ENCODE results near the gene DHDH. TPM values are rescaled to one million over a fixed set of nuclear protein-coding genes. Genes with fewer than 3 reads are reported as not detected.
"Not testable (repeated sequence)": the region's sequence is repeated elsewhere in the genome, so short reads cannot be mapped to it uniquely, and the experiment has no call there.

Gene DHDH
- polyA plus RNA-seq (ENCODE audit: insufficient read length): 0.54 TPM

DNA sequence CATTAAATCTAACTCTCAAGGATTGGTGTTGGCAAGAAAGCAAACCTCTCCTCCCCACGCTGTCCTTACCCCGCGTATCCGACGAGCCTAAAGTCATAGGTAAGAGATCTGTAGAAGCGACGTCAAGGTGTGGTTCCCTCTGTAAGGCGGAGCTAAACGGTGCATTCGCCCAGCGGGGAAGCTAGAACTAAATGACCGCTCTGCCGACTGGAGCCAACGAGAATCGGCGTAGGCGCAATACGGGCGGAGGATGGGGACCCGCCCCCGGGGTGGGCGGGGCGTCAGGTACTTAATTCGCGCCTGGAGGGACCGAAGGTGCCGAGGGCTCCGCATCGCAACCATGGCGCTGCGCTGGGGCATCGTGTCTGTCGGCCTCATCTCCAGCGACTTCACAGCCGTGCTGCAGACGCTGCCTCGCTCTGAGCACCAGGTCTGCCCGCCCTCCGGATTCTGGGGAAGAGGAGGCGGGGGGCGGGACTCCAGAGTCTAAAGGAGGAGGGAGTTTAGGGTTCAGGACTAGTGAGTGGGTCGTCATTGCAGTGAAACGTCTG is at the start of gene DHDH:
Gene DHDH, plus strand, starts transcription at position 318 of the 551 bp plus-strand sequence. Its CDS starts 23 bp downstream, at position 341.
- no peak for DNase-seq (ENCODE audit: low read depth)

DNA sequence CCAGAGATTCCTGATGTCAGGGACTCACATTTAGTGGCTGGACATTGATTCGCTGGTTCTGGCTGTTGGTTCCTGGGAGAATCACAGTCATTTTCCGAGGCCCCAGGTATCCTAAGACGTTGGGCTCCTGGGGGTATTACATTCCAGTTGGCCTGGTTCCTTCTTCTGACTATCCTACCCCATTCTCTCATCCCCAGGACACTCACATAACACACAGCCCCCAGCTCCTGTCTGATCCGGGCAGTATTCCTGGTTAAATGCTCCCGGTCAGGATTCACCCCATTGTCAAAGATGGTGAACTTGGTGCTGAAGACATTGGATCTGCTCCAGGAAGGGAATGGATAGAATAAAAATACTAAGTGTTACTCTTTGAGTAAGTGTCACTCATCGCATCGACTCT is 49.8 kb upstream of the DHDH start:
- DNase-seq (ENCODE audit: low read depth): no peak

DNA sequence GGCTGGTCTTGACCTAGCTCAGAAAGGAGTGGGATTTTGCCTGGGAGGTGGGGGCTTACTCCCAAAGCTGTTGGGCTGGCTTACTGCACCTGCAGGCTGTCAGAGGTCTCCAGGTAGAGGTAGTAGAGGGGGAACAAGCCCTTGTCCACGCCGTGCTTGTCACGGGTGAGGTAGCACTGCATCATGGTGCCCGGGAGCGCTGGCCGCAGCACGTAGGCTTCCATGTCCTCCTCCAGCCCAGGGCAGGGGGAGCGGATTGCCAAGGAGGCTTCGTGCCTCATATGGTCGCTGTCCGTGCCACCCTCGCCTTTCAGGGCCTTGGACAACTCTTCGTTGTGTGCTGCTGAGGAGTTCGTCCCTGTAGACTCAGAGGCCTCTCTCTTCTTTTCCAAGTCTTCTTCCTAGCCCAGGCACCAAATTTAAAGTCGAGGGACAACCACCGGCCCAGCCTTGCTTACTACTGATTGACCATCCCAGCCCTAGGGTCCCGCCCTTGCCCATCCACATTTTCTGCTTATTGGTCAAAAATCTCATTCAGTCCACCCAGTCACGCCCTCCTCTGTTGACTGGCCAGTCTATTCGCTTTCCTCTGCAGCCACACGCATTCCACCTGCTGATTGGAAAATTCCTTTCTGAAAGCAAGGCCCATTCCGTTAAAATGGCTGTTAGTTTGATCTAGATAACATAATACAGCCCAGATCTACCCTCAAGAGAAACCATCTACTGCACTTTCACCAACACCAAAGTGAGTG is 45.5 kb upstream of the DHDH start:
- no peak for DNase-seq (ENCODE audit: low read depth)

DNA sequence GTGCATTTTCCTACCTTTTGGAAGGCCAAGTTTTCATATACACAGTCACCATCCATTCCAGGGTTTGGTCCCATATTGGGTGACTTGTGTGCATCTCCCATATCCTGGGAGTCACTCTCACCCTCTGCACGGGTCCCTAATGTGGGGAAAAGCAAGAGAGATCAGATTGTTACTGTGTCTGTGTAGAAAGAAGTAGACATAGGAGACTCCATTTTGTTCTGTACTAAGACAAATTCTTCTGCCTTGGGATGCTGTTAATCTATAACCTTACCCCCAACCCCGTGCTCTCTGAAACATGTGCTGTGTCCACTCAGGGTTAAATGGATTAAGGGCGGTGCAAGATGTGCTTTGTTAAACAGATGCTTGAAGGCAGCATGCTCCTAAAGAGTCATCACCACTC is 44.0 kb upstream of the DHDH start:
- DNase-seq (ENCODE audit: low read depth): not testable (repeated sequence)

DNA sequence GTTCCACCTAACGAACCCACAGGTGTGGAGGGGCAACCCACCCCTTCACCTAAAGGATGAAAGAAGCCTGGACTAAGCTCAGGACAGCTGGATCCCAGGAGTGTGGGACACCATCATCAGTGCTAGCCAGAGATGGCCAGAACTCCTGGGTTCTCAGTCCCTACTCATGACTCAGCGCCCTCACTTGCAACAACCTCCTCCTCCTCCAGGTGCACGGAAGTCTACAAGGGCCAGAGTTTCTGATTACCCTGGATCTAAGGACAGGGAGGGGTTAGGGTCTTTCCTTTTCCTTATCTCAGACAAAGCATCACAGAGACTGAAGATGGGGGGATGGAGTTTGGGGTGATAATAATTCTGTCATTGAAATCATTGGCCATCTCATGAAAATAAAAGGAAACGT is 42.9 kb upstream of the DHDH start:
- no peak for DNase-seq (ENCODE audit: low read depth)

DNA sequence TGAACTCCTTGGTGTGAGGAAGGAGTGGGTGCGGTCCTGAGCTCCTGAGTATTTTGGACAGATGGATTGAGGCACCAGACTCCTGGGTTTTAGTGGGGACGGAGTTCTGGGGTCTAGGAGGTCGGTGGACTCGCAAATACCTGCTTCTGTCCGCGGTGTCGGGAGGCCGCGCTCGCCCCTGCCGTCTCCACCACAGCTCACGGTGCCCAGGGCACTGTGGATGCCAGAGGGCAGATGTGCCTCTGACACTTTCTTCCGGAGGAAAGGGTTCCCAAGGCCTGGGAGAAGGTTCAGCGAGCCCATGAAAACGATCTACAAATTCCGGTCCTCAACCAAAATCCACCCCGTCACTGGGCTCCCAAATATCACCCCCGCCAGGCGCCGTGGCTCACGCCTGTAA is 38.3 kb upstream of the DHDH start:
- no peak for DNase-seq (ENCODE audit: low read depth)

DNA sequence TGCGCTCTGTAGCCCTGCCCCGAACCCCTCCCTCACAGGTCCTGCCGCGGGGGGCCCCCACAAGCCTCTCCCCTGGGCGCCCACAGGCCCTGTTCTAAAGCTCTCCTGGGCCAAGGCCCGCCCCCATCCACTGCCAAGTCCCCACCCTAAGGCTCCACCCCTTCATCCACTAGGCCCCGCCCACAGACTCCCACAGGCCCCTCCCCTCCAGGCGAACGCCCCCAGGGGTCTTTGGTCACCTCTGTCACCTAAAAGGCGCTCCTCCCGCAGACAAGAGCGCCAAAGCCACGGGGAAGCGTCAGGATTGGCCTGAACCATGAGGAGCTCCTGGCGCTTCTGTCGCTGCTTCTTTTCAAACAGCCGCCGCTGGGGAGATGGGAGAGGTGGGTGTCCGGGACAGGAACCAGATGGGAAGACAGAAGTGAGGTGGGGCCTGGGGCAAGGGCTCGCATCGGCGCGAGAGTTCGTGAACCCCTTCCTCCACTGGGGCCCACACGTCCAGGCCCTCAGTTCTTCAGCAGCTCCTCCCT is 37.2 kb upstream of the DHDH start:
- no peak for DNase-seq (ENCODE audit: low read depth)

DNA sequence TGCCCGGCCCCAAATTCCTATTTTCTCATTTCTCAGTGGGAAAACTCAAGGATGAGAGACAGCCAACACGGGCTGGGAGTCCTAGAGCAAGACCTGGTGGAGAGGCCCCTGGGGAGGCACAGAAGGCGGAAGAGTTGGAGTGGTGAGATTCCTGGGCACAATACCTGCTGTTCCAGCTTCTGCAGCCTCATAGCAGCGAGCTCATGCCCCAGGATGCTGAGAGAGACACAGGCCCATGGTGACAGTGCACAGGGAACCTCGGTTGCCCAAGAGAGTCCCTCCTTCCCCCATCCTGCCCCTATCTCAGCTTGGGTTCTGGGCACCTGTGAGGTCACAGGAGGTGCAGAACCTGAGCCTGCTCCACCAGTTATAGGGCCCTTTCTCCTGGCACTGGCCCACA is 36.3 kb upstream of the DHDH start:
- DNase-seq (ENCODE audit: low read depth): no peak

DNA sequence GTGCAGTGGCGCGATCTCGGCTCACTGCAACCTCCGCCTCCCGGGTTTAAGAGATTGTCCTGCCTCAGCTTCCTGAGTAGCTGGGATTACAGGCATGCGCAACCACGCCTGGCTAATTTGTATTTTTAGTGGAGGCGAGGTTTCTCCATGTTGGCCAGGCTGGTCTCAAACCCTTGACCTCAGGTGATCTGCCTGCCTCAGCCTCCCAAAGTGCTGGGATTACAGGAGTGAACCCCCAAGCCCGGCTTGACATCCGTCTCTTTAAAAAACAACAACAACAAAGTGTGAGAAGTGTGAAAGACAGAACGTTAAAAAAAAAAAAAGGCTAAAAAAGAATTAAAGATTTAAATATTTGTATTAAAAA is 34.1 kb upstream of the DHDH start:
- DNase-seq (ENCODE audit: low read depth): not testable (repeated sequence)

DNA sequence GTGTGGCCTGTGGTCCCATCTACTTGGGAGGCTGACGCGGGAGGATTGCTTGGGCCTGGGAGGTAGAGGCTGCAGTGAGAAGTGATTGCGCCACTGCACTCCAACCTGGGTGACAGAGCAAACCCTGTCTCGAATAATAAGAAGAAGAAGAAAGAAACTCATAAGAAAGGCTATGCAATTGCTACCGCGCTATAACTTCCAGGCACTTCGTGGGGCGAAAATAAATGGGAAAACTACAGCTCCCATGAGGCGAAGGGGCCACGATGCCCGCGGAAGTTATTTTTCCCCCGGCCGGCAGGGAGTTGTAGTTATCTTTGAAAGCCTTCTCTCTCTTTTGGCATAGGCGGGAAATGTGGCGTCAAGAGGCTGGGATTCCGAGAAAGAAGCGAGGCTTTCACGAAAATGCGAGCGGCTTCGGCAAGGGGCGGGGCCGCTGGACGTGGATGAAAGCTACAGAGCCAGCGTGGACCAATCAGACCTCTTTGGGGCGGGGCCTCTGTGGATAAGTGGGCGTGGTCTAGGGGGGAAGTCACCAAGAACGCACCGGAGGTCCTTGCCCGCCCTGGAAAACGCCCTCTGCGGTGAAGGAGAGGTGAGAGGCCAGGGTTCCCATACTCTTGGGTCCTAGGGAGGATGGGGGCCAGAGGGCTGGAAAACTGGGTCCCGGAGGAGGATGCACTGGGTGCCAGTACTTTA is 33.6 kb upstream of the DHDH start, which contains the start of gene NUCB1:
Gene NUCB1, plus strand, starts transcription at position 532 of the 696 bp plus-strand sequence. CDS start 485 bp downstream, outside the sequence.
- DNase-seq (ENCODE audit: low read depth): peak; percentile 97

DNA sequence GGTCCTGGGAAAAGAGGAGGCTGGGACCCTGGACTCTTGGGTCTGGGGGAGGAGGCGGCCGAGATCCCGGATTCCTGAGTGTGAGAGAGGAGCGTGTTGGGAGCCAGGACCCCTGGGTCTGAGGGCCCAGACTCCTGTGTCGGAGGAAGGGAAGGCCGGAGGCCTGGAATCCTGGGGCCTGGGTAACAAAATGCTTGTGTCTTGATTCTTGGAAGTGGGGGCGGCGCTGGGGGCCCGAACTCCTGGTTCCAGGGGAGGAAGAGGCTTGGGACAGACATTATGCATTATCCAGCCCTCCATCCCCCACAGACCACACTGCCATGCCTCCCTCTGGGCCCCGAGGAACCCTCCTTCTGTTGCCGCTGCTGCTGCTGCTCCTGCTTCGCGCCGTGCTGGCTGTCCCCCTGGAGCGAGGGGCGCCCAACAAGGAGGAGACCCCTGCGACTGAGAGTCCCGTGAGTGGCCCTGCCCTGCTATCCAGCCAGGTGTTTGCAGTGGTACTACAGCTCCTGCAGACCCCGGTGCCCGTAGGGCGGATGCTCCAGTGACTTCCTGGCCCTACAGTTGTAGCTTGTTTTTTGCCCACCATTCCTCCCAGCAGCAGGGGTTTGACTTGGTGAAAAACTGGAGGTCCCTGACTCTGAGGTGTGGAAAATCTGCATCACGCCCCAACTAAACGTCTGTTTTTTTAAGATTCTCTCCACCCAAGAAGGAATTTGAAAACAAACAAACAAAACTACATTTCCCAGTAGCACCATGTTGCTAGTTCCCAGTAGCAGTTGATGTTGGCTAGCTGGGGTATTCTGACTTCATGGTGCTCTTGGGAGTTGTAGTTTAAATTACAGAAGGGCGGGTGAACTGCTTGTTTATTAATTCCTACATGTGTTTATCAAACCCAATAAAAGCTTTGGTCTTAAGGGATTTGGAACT is 32.8 kb upstream of the DHDH start:
- DNase-seq (ENCODE audit: low read depth): peak; percentile 16

DNA sequence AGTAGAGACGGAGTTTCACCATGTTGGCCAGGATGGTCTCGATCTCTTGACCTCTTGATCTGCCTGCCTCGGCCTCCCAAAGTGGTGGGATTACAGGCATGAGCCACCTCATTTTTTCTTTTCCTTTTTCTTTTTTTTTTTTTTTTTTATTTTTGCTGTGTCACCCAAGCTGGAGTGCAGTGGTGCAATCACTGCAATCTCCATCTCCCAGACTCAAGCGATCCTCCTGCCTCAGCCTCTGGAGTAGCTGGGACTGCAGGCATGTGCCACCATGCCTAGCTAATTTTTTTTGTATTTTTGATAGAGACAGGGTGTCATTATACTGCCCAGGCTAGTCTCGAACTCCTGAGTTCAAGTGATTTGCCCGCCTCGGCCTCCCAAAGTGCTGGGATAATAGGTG is 31.2 kb upstream of the DHDH start:
- not testable (repeated sequence) for DNase-seq (ENCODE audit: low read depth)

DNA sequence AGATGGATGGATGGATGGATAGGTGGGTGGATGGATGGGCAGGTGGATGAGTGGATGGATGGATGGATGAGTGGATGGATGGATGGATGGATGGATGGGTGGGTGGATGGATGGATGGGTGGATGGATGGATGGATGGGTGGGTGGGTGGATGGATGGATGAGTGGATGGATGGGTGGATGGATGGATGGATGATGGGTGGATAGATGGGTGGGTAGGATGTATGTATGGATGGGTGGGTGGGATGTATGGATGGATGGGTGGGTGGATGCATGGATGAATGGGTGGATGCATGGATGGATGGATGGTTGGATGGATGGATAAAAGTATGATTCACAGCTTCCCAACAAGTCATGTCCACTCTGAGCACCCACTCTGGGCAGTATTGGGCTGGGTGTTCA is 29.7 kb upstream of the DHDH start:
- not testable (repeated sequence) for DNase-seq (ENCODE audit: low read depth)

DNA sequence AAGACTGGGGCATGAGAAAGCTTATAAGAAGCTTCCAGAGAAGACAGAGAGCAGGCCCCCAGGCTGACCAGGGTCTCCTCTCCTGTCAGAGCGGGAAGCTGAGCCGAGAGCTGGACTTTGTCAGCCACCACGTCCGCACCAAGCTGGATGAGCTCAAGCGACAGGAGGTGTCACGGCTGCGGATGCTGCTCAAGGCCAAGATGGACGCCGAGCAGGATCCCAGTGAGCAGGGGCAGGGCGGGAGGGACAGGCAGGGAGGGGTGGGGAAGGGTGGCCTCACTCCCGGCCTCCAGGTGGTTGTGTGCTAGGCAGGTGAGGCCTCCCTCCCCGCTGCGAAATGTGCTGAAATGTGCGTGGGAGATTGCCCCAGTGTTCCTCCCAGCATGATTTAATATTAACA is 27.8 kb upstream of the DHDH start:
- DNase-seq (ENCODE audit: low read depth): no peak

DNA sequence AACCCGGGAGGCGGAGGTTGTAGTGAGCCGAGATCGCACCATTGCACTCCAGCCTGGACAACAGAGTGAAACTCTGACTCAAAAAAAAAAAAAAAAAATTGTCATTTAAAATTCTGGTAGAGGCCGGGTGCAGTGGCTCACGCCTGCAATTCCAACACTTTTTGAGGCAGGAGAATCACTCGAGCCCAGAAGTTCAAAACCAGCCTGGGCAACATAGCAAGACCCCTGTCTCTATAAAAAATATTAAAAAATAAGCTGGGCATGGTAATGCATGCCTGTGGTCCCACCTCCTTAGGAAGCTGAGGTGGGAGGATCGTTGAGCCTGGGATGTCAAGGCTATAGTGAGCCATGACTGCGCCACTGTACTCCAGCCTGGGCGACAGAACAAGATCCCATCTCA is 27.2 kb upstream of the DHDH start:
- no peak for DNase-seq (ENCODE audit: low read depth)

DNA sequence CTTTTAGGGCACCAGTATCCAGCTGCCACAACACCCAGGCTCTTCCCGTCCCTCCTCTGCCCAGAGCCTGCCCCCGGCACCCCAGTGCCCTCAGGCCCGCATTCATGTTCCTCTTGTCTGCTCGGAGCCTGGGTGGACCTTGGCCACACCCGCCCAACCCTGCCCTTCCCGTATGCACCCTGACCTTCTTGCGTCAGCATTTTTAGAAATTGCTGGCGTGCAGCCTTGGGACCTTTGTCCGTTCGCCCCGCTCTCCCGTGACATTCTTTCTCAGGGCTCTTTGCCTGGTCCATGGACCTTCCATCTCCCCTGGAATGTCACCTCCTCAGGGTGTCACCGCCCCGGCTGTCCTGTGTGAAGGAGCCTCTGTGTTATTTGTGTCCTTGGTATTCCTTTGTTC is 25.8 kb upstream of the DHDH start:
- DNase-seq (ENCODE audit: low read depth): no peak

DNA sequence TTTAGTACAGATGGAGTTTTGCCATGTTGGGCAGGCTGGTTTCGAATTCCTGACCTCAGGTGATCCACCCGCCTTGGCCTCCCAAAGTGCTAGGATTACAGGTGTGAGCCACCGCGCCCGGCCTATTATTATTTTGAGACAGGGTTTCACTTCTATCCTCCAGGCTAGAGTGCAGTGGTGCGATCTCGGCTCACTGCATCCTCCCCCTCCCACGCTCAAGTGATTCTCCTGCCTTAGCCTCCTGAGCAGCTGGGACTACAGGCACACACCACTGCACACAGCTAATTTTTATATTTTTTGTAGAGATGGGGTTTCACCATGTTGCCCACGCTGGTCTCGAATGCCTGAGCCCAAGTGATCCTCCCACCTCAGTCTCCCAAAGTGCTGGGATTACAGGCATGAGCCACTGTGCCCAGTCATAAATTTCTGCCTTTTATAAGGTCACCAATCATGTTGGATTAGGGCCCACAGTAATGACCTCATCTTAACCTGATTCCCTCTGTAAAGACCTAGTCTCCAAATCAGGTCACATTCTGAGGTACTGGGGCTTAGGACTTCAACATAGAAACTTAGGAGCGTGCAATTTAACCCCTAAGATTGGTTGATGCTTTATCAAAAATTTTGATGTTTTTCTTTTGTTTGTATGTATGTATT is 23.9 kb upstream of the DHDH start:
- DNase-seq (ENCODE audit: low read depth): not testable (repeated sequence)

DNA sequence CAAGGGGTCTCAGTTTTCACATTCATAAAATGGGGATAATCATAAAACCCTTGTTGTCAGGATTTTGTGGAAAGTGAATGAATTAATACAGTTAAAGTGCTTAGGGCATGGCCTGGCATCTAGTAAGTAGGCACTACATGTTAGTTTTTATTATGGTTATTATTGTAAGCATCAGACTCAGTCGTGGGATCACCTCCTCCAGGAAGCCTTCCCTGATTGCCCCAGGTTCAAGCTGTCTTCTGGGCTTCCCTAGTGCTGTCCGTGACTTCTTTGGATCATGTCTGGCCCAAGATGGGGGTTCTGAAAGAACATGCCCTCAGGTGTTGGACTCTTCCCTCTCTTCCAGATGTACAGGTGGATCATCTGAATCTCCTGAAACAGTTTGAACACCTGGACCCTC is 22.7 kb upstream of the DHDH start:
- DNase-seq (ENCODE audit: low read depth): no peak

DNA sequence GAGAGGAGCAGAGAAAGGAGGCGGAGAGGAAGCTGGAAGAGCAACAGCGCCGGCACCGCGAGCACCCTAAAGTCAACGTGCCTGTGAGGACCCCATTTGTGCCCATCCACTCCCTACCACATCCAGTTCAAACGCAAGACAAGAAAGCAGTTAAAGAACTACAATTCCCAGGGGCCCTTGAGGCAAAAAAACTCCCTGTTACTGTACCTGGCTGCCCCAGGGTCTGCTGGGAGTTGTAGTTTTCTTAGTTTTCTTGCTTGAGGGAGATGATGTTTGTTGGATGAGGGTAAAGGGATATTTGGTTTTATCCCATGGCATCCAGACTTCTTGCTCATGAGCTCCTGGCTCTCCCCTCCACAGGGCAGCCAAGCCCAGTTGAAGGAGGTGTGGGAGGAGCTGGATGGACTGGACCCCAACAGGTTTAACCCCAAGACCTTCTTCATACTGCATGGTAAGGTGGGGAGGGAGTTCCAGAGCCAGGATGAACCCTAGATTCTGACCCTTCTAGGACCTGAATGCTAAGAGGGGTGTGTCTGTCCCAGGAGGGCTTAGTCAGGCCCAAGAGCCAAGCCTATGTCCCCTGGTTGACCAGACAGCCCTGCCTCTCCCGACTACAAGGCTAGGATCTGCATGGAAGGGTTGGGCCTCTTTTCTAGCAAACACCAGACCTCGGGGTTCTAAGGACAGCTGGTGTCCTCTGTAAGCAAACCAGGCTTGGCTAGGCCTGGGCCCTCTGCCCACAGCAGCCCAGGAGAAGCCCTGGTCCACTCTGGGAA is 20.2 kb upstream of the DHDH start:
- no peak for DNase-seq (ENCODE audit: low read depth)

DNA sequence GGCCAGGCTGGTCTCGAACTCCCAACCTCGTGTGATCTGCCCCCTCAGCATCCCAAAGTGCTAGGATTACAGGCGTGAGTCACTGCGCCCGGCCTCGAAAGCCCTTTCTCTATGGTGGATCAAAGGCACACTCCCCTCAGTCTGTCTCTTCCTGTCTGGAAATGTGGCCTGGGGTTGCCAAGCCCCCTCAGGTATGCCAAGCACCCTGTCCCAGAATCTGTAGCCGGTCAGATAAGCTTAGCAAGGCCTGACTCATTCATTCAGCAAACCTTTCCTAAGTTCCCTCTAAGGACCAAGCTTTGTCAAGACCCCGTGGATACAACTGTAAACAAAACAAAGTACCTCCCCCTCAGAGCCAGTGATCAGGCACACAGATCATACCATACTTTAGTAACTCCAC is 19.3 kb upstream of the DHDH start:
- DNase-seq (ENCODE audit: low read depth): no peak

Measured in forelimb muscle (tissue), 1 donor.